GM21367 (cell line): ENCODE measurements around the gene LALBA.
"Not testable (repeated sequence)": the region's sequence is repeated elsewhere in the genome, so short reads cannot be mapped to it uniquely, and the experiment has no call there.

Experiments
- ATAC-seq: cut with Tn5 transposase; IDR thresholded peaks from one replicate; pipeline ENCODE4 v1.9.1; 2021; ENCODE audit not compliant: unreplicated experiment

Gene LALBA

GRCh38 chr12:48569946-48570345 lies at the start of gene LALBA:
TSS of gene LALBA (minus strand) at chr12:48570046. CDS start at chr12:48570020, 26 bp downstream.
- no peak for ATAC-seq

- ATAC-seq: no peak
Observed at GRCh38 chr12:48618541-48618940, 48.7 kb upstream of the LALBA start.

- ATAC-seq: no peak
Observed at GRCh38 chr12:48615681-48616080, 45.8 kb upstream of the LALBA start.

- ATAC-seq: no peak
Observed at GRCh38 chr12:48613321-48613720, 43.5 kb upstream of the LALBA start.

GRCh38 chr12:48602192-48602989 lies 32.5 kb upstream of the LALBA start:
- no peak for ATAC-seq

GRCh38 chr12:48601013-48601756 lies 31.3 kb upstream of the LALBA start:
- no peak for ATAC-seq

- no peak for ATAC-seq
Observed at GRCh38 chr12:48600552-48600951, 30.7 kb upstream of the LALBA start.

- no peak for ATAC-seq
Observed at GRCh38 chr12:48592591-48593086, 22.8 kb upstream of the LALBA start.

- ATAC-seq: no peak
Observed at GRCh38 chr12:48586361-48586760, 16.5 kb upstream of the LALBA start.

GRCh38 chr12:48583728-48584127 lies 13.9 kb upstream of the LALBA start:
- no peak for ATAC-seq

- no peak for ATAC-seq
Observed at GRCh38 chr12:48580831-48581230, 11.0 kb upstream of the LALBA start.

GRCh38 chr12:48572326-48572725 lies 2.5 kb upstream of the LALBA start:
- no peak for ATAC-seq

GRCh38 chr12:48567731-48568130 lies 2.1 kb downstream of the LALBA start:
- no peak for ATAC-seq

- no peak for ATAC-seq
Observed at GRCh38 chr12:48557919-48558318, 11.9 kb downstream of the LALBA start.

- no peak for ATAC-seq
Observed at GRCh38 chr12:48556631-48557030, 13.2 kb downstream of the LALBA start.

GRCh38 chr12:48553666-48554343 lies 16.0 kb downstream of the LALBA start:
- not testable (repeated sequence) for ATAC-seq

GRCh38 chr12:48551636-48552035 lies 18.2 kb downstream of the LALBA start:
- not testable (repeated sequence) for ATAC-seq

- ATAC-seq: not testable (repeated sequence)
Observed at GRCh38 chr12:48547012-48547411, 22.8 kb downstream of the LALBA start.

GRCh38 chr12:48545833-48546469 lies 23.9 kb downstream of the LALBA start:
- ATAC-seq: no peak

GRCh38 chr12:48542300-48542928 lies 27.4 kb downstream of the LALBA start:
- no peak for ATAC-seq

GRCh38 chr12:48536602-48537001 lies 33.2 kb downstream of the LALBA start:
- no peak for ATAC-seq
